Ishikawa (cell line): ENCODE measurements around the gene PRDM16.

ENCODE experiments used
- CEBPB ChIP-seq: IDR thresholded peaks from 2 replicates; pipeline ENCODE4 v1.6.1; 2012
- CREB1 ChIP-seq: IDR thresholded peaks from 2 replicates; pipeline ENCODE4 v1.6.1; 2012; ENCODE audit warnings: low read depth
- EGR1 ChIP-seq: IDR thresholded peaks from 2 replicates; pipeline ENCODE4 v1.6.1; 2012
- EP300 ChIP-seq: IDR thresholded peaks from 2 replicates; pipeline ENCODE4 v1.6.1; 2012; ENCODE audit warnings: borderline replicate concordance
- FOXM1 ChIP-seq: IDR thresholded peaks from 2 replicates; pipeline ENCODE4 v1.6.1; 2012; ENCODE audit warnings: low read depth, borderline replicate concordance
- MAX ChIP-seq: IDR thresholded peaks from 2 replicates; pipeline ENCODE4 v1.6.1; 2012
- NFIC ChIP-seq: IDR thresholded peaks from 2 replicates; pipeline ENCODE4 v1.6.1; 2012
- RAD21 ChIP-seq: IDR thresholded peaks from 2 replicates; pipeline ENCODE4 v1.6.1; 2012; ENCODE audit warnings: low read depth
- REST ChIP-seq: IDR thresholded peaks from 2 replicates; pipeline ENCODE4 v1.6.1; 2012; ENCODE audit warnings: low read depth, mild to moderate bottlenecking
- TAF1 ChIP-seq: IDR thresholded peaks from 2 replicates; pipeline ENCODE4 v1.6.1; 2012; ENCODE audit warnings: low read depth, mild to moderate bottlenecking
- TCF12 ChIP-seq: IDR thresholded peaks from 2 replicates; pipeline ENCODE4 v1.6.1; 2012; ENCODE audit warnings: low read depth
- TEAD4 ChIP-seq: IDR thresholded peaks from 2 replicates; pipeline ENCODE4 v1.6.1; 2012
- USF1 ChIP-seq: IDR thresholded peaks from 2 replicates; pipeline ENCODE4 v1.6.1; 2012
- YY1 ChIP-seq: IDR thresholded peaks from 2 replicates; pipeline ENCODE4 v1.6.1; 2012; ENCODE audit warnings: low read depth
- ZBTB7A ChIP-seq: IDR thresholded peaks from 2 replicates; pipeline ENCODE4 v1.6.1; 2012; ENCODE audit warnings: low read depth

PRDM16 gene

GRCh38 chr1:3474016-3474415 lies 405.0 kb downstream of the PRDM16 start:
- TF ChIP-seq EGR1 = no peak

GRCh38 chr1:3474421-3474820 lies 405.4 kb downstream of the PRDM16 start:
- TF ChIP-seq RAD21 (no peak), MAX (no peak), CEBPB (no peak), USF1 (no peak), REST (no peak), ZBTB7A (no peak), EGR1 (no peak), CREB1 (no peak)

- TF ChIP-seq EGR1 = no peak
- TF ChIP-seq ZBTB7A = peak; percentile 40; the same call in 1 of the 2 replicates
- no peak for TF ChIP-seq YY1
- TF ChIP-seq USF1 = no peak
- no peak for TF ChIP-seq EP300
Observed at GRCh38 chr1:3475839-3476573, 407.0 kb downstream of the PRDM16 start.

GRCh38 chr1:3476666-3477065 lies 407.7 kb downstream of the PRDM16 start:
- no peak for TF ChIP-seq CEBPB
- TF ChIP-seq USF1 = no peak
- TF ChIP-seq NFIC = no peak
- no peak for TF ChIP-seq REST
- no peak for TF ChIP-seq TCF12
- no peak for TF ChIP-seq FOXM1
- no peak for TF ChIP-seq EGR1
- no peak for TF ChIP-seq CREB1
- TF ChIP-seq TEAD4 = no peak
- no peak for TF ChIP-seq TAF1
- TF ChIP-seq MAX = no peak
- no peak for TF ChIP-seq YY1
- TF ChIP-seq ZBTB7A = no peak; the same call in 1 of the 2 replicates
- TF ChIP-seq RAD21 = no peak
- no peak for TF ChIP-seq EP300

GRCh38 chr1:3477241-3477995 lies 408.4 kb downstream of the PRDM16 start:
- TF ChIP-seq TAF1 (no peak), YY1 (peak; percentile 31; the same call in 1 of the 2 replicates), CREB1 (no peak), ZBTB7A (peak; percentile 71)

GRCh38 chr1:3478187-3478586 lies 409.2 kb downstream of the PRDM16 start:
- TF ChIP-seq TEAD4 (0 out of 2 replicates have a peak, but pooled peaks have one; percentile 22), NFIC (0 out of 2 replicates have a peak, but pooled peaks have one; percentile 11), EGR1 (no peak)
